Thyroid gland (tissue), 4 donors: ENCODE data around the gene HMGB3.

Experiments
- POLR2A ChIP-seq, 2 donors: fragments of 450-650 bp; IDR thresholded peaks; one replicate each; pipeline ENCODE4 v1.6.1; 2017; ENCODE audit warnings: antibody characterized with exemption in 2 of 2, mild to moderate bottlenecking in 2 of 2, moderate library complexity in 1 of 2
- TF ChIP-seq, protein P1 (sequence below), 6 experiments: fragments of 200-600 bp in 3 of 6; fragments of 450-650 bp in 3 of 6; sonication (generic) in 3 of 6; IDR thresholded peaks; one replicate each; pipeline ENCODE4 v1.5.1; 2016 to 2019; ENCODE audit warnings: antibody characterized with exemption in 6 of 6, mild to moderate bottlenecking in 2 of 6, inconsistent platforms in 1 of 6, moderate library complexity in 1 of 6

GRCh38 chrX:150967786-150968185, 15.3 kb upstream of the HMGB3 start:
- TF ChIP-seq, protein P1, sequence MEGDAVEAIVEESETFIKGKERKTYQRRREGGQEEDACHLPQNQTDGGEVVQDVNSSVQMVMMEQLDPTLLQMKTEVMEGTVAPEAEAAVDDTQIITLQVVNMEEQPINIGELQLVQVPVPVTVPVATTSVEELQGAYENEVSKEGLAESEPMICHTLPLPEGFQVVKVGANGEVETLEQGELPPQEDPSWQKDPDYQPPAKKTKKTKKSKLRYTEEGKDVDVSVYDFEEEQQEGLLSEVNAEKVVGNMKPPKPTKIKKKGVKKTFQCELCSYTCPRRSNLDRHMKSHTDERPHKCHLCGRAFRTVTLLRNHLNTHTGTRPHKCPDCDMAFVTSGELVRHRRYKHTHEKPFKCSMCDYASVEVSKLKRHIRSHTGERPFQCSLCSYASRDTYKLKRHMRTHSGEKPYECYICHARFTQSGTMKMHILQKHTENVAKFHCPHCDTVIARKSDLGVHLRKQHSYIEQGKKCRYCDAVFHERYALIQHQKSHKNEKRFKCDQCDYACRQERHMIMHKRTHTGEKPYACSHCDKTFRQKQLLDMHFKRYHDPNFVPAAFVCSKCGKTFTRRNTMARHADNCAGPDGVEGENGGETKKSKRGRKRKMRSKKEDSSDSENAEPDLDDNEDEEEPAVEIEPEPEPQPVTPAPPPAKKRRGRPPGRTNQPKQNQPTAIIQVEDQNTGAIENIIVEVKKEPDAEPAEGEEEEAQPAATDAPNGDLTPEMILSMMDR (IDR thresholded peaks at IDR 0.05): no peak
- no peak for TF ChIP-seq POLR2A (IDR thresholded peaks at IDR 0.05)
